Panc1 (cell line): Measurements from ENCODE around the gene DIS3L2.

ENCODE experiments used
- TCF7L2 ChIP-seq: IDR thresholded peaks from 2 replicates; pipeline ENCODE4 v1.6.1; 2011; ENCODE audit warnings: mild to moderate bottlenecking, low read depth, low read length, inconsistent platforms
- TF ChIP-seq, protein P1 (sequence below), 2 experiments: IDR thresholded peaks; 2 replicates each; pipeline ENCODE4 v1.6.1; 2011 to 2012; ENCODE audit warnings: low read depth in 2 of 2, control low read depth in 1 of 2, low read length in 1 of 2, mild to moderate bottlenecking in 1 of 2, moderate library complexity in 1 of 2; ENCODE audit not compliant: insufficient read depth in 1 of 2
- TF ChIP-seq, protein P2 (sequence below): fragments of 450-650 bp; IDR thresholded peaks from 2 replicates; pipeline ENCODE4 v1.5.1; 2017; ENCODE audit warnings: mild to moderate bottlenecking

DNA sequence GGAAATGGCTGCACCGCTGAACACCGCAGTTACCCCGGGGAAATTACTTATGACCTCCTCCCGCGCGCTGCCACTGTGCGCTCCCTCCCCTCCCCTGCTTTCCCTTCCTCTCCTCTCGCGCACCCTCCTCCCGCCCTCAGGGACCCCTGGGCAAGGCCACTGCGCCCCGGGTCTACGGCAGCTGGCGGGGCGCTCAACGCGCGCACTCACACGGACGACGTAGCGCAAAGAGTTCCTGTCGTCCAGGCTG is 424.9 kb downstream of the DIS3L2 start:
- no peak for TF ChIP-seq TCF7L2
- TF ChIP-seq, protein P1, sequence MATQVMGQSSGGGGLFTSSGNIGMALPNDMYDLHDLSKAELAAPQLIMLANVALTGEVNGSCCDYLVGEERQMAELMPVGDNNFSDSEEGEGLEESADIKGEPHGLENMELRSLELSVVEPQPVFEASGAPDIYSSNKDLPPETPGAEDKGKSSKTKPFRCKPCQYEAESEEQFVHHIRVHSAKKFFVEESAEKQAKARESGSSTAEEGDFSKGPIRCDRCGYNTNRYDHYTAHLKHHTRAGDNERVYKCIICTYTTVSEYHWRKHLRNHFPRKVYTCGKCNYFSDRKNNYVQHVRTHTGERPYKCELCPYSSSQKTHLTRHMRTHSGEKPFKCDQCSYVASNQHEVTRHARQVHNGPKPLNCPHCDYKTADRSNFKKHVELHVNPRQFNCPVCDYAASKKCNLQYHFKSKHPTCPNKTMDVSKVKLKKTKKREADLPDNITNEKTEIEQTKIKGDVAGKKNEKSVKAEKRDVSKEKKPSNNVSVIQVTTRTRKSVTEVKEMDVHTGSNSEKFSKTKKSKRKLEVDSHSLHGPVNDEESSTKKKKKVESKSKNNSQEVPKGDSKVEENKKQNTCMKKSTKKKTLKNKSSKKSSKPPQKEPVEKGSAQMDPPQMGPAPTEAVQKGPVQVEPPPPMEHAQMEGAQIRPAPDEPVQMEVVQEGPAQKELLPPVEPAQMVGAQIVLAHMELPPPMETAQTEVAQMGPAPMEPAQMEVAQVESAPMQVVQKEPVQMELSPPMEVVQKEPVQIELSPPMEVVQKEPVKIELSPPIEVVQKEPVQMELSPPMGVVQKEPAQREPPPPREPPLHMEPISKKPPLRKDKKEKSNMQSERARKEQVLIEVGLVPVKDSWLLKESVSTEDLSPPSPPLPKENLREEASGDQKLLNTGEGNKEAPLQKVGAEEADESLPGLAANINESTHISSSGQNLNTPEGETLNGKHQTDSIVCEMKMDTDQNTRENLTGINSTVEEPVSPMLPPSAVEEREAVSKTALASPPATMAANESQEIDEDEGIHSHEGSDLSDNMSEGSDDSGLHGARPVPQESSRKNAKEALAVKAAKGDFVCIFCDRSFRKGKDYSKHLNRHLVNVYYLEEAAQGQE (IDR thresholded peaks at IDR 0.05; ENCODE audit: insufficient read depth in 1 of 2, low read depth in 2 of 2, low read length in 1 of 2) = no peak
- TF ChIP-seq, protein P2, sequence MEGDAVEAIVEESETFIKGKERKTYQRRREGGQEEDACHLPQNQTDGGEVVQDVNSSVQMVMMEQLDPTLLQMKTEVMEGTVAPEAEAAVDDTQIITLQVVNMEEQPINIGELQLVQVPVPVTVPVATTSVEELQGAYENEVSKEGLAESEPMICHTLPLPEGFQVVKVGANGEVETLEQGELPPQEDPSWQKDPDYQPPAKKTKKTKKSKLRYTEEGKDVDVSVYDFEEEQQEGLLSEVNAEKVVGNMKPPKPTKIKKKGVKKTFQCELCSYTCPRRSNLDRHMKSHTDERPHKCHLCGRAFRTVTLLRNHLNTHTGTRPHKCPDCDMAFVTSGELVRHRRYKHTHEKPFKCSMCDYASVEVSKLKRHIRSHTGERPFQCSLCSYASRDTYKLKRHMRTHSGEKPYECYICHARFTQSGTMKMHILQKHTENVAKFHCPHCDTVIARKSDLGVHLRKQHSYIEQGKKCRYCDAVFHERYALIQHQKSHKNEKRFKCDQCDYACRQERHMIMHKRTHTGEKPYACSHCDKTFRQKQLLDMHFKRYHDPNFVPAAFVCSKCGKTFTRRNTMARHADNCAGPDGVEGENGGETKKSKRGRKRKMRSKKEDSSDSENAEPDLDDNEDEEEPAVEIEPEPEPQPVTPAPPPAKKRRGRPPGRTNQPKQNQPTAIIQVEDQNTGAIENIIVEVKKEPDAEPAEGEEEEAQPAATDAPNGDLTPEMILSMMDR = no peak
